GM12878 (cell line): ENCODE results near the gene BEST4. TPM values are rescaled to one million over a fixed set of nuclear protein-coding genes. Genes with fewer than 3 reads are reported as not detected.

Source experiments
- ATAC-seq: fragments of 200-7000 bp; cut with Tn5 transposase; 3 replicates; pipeline ENCODE4 v1.9.1; 2020; ENCODE audit warnings: mild to moderate bottlenecking, moderate library complexity
- BruUV-seq: library from RNA; stranded (reverse); fragments of 400-500 nt; replicated peaks from 2 replicates; lab custom pipeline; 2021; lab: Mats Ljungman, UMichigan
- CTCF ChIA-PET: fragments of 300-600 bp; sonication (Branson Sonifier 250); formaldehyde crosslinking; extraction: SDS; loops from one replicate; lab custom pipeline; 2021; ENCODE audit warnings: inconsistent platforms; lab: Yijun Ruan, JAX
- POLR2A ChIA-PET: fragments of 350-600 bp; formaldehyde crosslinking; extraction: SDS; loops from one replicate; lab custom pipeline; 2021; ENCODE audit warnings: inconsistent platforms; lab: Charles Lee
- RAD21 ChIA-PET: fragments of 300-600 bp; sonication (Branson Sonifier 250); formaldehyde crosslinking; loops from one replicate; lab custom pipeline; 2023; ENCODE audit warnings: antibody characterized with exemption; ENCODE audit not compliant: unreplicated experiment; lab: Charles Lee
- SMC1A ChIA-PET: fragments of 300-600 bp; sonication (Branson Sonifier 250); formaldehyde crosslinking; loops from one replicate; lab custom pipeline; 2023; ENCODE audit not compliant: unreplicated experiment, uncharacterized antibody; lab: Charles Lee
- DNase-seq: peaks from one replicate; pipeline ENCODE4 v3.0.0-alpha.2; 2011; ENCODE audit warnings: low read depth, low spot score
- FAIRE-seq: peaks from 3 replicates; lab custom pipeline; 2011; peaks lifted over from hg19 to GRCh38; lab: Jason Lieb, UNC
- H2AFZ ChIP-seq: 2 replicates; pipeline ENCODE4 v1.6.0; 2011; ENCODE audit warnings: low read depth, low read length, control low read depth; ENCODE audit not compliant: control insufficient read depth
- H3K27ac ChIP-seq: 2 replicates; pipeline ENCODE4 v1.5.1; 2011; ENCODE audit warnings: control low read depth; ENCODE audit not compliant: control insufficient read depth, insufficient read depth
- H3K27me3 ChIP-seq, 2 experiments: replicated peaks in 1 of 2; 2 replicates each; pipeline versions ENCODE4 v1.6.0 to v1.6.1; 2011; ENCODE audit warnings: low read length in 1 of 2; ENCODE audit not compliant: control insufficient read depth in 2 of 2, insufficient read depth in 2 of 2
- H3K36me3 ChIP-seq, 2 experiments: 2 replicates each; pipeline ENCODE4 v1.5.1; 2011; ENCODE audit warnings: low read length in 1 of 2; ENCODE audit not compliant: control insufficient read depth in 2 of 2, insufficient read depth in 2 of 2
- H3K4me1 ChIP-seq: 2 replicates; pipeline ENCODE4 v1.6.1; 2011; ENCODE audit warnings: mild to moderate bottlenecking, low read length, moderate library complexity, mixed read lengths; ENCODE audit not compliant: control insufficient read depth, insufficient read depth
- H3K4me2 ChIP-seq: 2 replicates; pipeline ENCODE4 v1.6.0; 2011; ENCODE audit warnings: control low read depth; ENCODE audit not compliant: control insufficient read depth, insufficient read depth
- H3K4me3 ChIP-seq: fragments of 200-600 bp; sonication (generic); 2 replicates; pipeline ENCODE4 v1.5.1; 2016
- H3K79me2 ChIP-seq: 2 replicates; pipeline ENCODE4 v1.6.0; 2011; ENCODE audit warnings: low read length; ENCODE audit not compliant: control insufficient read depth, insufficient read depth
- H3K9ac ChIP-seq: 2 replicates; pipeline ENCODE4 v1.8.0; 2011; ENCODE audit warnings: low read length, control low read depth, mixed read lengths; ENCODE audit not compliant: control insufficient read depth, insufficient read depth
- H3K9me3 ChIP-seq: replicated peaks from 3 replicates; pipeline ENCODE4 v1.5.1; 2011; ENCODE audit warnings: mild to moderate bottlenecking, low read length; ENCODE audit not compliant: control insufficient read depth, insufficient read depth
- H4K20me1 ChIP-seq: 2 replicates; pipeline ENCODE4 v1.6.0; 2011; ENCODE audit not compliant: control insufficient read depth, insufficient read depth
- CREB1 ChIP-seq: IDR thresholded peaks from 2 replicates; pipeline ENCODE4 v1.6.1; 2012; ENCODE audit warnings: low read depth, mild to moderate bottlenecking, inconsistent platforms
- EGR1 ChIP-seq, 2 experiments: IDR thresholded peaks; 1 replicate in 1 of 2; 2 replicates in 1 of 2; pipeline ENCODE4 v1.6.1; 2011 to 2012; ENCODE audit warnings: low read depth in 2 of 2, low read length in 2 of 2, borderline replicate concordance in 1 of 2, mild to moderate bottlenecking in 1 of 2, moderate library complexity in 1 of 2
- LARP7 ChIP-seq: fragments of 450-650 bp; IDR thresholded peaks from 2 replicates; pipeline ENCODE4 v1.6.1; 2017; ENCODE audit warnings: mild to moderate bottlenecking
- MTA2 ChIP-seq: fragments of 450-650 bp; IDR thresholded peaks from 2 replicates; pipeline ENCODE4 v1.6.1; 2016; ENCODE audit warnings: low read depth, mild to moderate bottlenecking, moderate library complexity
- NR2C2 ChIP-seq: IDR thresholded peaks from 2 replicates; pipeline ENCODE4 v1.6.1; 2011; ENCODE audit warnings: borderline replicate concordance, low read depth; ENCODE audit not compliant: control insufficient read depth, insufficient read length
- SIN3A ChIP-seq: IDR thresholded peaks from 2 replicates; pipeline ENCODE4 v1.6.1; 2012; ENCODE audit warnings: low read depth, low read length, improper control_type of control experiment
- WGBS: methylation state at CpG from one replicate; pipeline ENCODE4 v1.1.6; 2016; ENCODE audit warnings: low lambda C conversion rate; ENCODE audit not compliant: insufficient replicate concordance, insufficient coverage; ENCODE audit errors: missing lambda C conversion rate; 5-methylcytosine and 5-hydroxymethylcytosine counted together
- in situ Hi-C: fragments of 300-500 bp; cut with MboI; formaldehyde crosslinking; loops from 9 replicates; pipeline ENCODE4 v1.14.3; 2018; ENCODE audit warnings: mixed read lengths
- intact Hi-C: fragments of 100-400 bp; cut with micrococcal nuclease; formaldehyde crosslinking; loops from one replicate; pipeline ENCODE4 v1.14.2; 2022; ENCODE audit not compliant: unreplicated experiment
- polyA plus RNA-seq, 11 experiments: library from polyadenylated mRNA; depleted of rRNA in 4 of 11; unstranded in 6 of 11; stranded (reverse) in 5 of 11; fragments of >200 nt; fragmentation: Nextera tagmentation in 4 of 11; fragmentation: Illumina TruSeq in 1 of 11; extraction: Ambion mirVana in 4 of 11; extraction: Trizol in 1 of 11; gene quantifications; 1 replicate in 1 of 11; 2 replicates in 10 of 11; pipeline versions ENCODE4 v1.2.1 to v1.2.3, GENCODE V29; 2011 to 2016; ENCODE audit warnings: inconsistent platforms in 2 of 11, missing spikeins in 2 of 11, low read depth in 1 of 11
- total RNA-seq, 4 experiments: library from RNA; depleted of rRNA in 3 of 4; stranded (reverse); fragments of >200 nt in 3 of 4; fragmentation: Illumina TruSeq in 1 of 4; extraction: Trizol in 1 of 4; gene quantifications; 2 replicates each; pipeline versions ENCODE4 v1.2.1 to v1.2.3, GENCODE V29; 2013 to 2021
- TF ChIP-seq, protein P1 (sequence below): fragments of 450-650 bp; conservative IDR thresholded peaks from 2 replicates; pipeline ENCODE4 v1.6.1; 2017; ENCODE audit warnings: mild to moderate bottlenecking, moderate library complexity
- TF ChIP-seq, protein P2 (sequence below): fragments of 450-650 bp; formaldehyde crosslinking; IDR thresholded peaks from 2 replicates; pipeline ENCODE4 v1.5.0; 2022; ENCODE audit warnings: mild to moderate bottlenecking, missing genetic modification characterization

The BEST4 gene
- total and polyA plus RNA-seq, 10 of the 15 experiments (the other 5 are each of a cell fraction or from before 2014, with no cell fraction given): 0.06 to 1.3 (median 0.42) TPM

DNA sequence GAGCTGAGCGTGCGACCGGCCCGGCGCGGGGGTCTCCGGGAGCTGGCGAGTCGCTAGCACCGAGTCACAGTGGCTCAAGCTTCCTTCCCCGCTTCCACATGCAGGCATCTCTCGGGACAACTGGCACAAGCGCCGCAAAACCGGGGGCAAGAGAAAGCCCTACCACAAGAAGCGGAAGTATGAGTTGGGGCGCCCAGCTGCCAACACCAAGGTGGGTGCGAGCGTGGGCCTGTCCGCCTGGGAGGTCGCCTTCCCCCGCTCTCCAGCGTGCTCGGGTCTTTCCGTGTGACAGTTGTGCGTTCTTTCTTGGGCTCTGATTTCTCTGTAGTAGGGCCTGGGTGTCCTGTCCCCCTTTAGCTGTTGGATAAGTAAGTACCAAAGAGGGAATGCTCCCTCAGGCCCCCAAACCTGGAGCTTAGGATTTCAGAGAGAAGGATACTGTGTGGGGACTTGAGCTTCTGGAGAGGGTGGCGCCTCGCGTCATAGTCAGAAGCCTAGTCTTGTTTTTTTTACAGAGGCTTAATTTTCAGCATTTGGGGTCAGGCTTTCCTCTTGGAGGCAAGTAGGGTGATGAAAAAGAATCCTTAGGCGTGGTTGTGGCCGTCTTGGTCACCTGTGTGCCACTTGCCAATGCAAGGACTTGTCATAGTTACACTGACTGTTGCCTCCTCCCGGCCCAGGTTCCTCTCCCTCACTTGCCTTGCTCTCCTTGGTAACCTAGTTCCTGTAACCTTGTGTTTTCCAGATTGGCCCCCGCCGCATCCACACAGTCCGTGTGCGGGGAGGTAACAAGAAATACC is 11.8 kb downstream of the BEST4 start:
- POLR2A ChIA-PET: interaction anchor here (0.6 to 2.7 kb wide), 23 partner anchors 8 to 807 kb away, joined by 3 to 29 read pairs (median 5); partner anchors contain the start of genes BEST4, BTBD19, PLK3 and RNU5D-1
- Histone ChIP-seq H3K4me2 (peak overlapping the region; percentile 73), H3K9me3 (no peaks in the 10 kb centered on the region), H3K4me1 (peaks cover 13% of the 10 kb centered on the region), H3K4me3 (peak overlapping the region; percentile 73), H3K27me3 (no peaks in the 10 kb centered on the region), H4K20me1 (peaks cover 12% of the 10 kb centered on the region), H3K9ac (peak overlapping the region; percentile 99), H2AFZ (no peak overlapping the region), H3K27ac (peak overlapping the region; percentile 92), H3K36me3 (peaks cover 8 to 21% of the 10 kb centered on the region in 2 experiments), H3K79me2 (peaks cover 43% of the 10 kb centered on the region)
- intact Hi-C loops (loop anchor here (2.0 to 5.0 kb wide), 2 partner anchors 41 to 45 kb away; partner anchors contain the start of gene RNU5D-1), in situ Hi-C loops (no loop called here)
- RAD21 ChIA-PET: interaction anchor here (0.7 to 2.1 kb wide), 8 partner anchors 9 to 527 kb away, joined by 3 to 7 read pairs (median 4); partner anchors contain the start of genes PLK3 and UROD
- ATAC-seq: peak; percentile 46
- no peak for DNase-seq
- FAIRE-seq: no peak
- SMC1A ChIA-PET: interaction anchor here (0.7 to 2.3 kb wide), 12 partner anchors 9 to 69 kb away, joined by 3 to 12 read pairs (median 4); partner anchors contain the start of genes PLK3 and RNU5D-1
- CTCF ChIA-PET: interaction anchor here (0.9 to 4.0 kb wide), 10 partner anchors 8 to 238 kb away, joined by 3 to 39 read pairs (median 5); partner anchors contain the start of genes PLK3 and RNU5D-1
- WGBS: 1% methylated on average over 36 of the region's 36 CpGs
- TF ChIP-seq, protein P1, sequence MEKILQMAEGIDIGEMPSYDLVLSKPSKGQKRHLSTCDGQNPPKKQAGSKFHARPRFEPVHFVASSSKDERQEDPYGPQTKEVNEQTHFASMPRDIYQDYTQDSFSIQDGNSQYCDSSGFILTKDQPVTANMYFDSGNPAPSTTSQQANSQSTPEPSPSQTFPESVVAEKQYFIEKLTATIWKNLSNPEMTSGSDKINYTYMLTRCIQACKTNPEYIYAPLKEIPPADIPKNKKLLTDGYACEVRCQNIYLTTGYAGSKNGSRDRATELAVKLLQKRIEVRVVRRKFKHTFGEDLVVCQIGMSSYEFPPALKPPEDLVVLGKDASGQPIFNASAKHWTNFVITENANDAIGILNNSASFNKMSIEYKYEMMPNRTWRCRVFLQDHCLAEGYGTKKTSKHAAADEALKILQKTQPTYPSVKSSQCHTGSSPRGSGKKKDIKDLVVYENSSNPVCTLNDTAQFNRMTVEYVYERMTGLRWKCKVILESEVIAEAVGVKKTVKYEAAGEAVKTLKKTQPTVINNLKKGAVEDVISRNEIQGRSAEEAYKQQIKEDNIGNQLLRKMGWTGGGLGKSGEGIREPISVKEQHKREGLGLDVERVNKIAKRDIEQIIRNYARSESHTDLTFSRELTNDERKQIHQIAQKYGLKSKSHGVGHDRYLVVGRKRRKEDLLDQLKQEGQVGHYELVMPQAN: 0 out of 2 replicates have a peak, but pooled peaks have one; percentile 75
- TF ChIP-seq SIN3A (0 out of 2 replicates have a peak, but pooled peaks have one; percentile 22), MTA2 (no peak), NR2C2 (no peak), EGR1 (IDR thresholded peaks at IDR 0.05; ENCODE audit: borderline replicate concordance in 1 of 2, low read depth in 2 of 2, low read length in 2 of 2) (0 out of 3 replicates have a peak, but pooled peaks of 1 of the 2 experiments have one; percentile 13), CREB1 (0 out of 2 replicates have a peak, but pooled peaks have one; percentile 22), LARP7 (0 out of 2 replicates have a peak, but pooled peaks have one; percentile 63)
- TF ChIP-seq, protein P2, sequence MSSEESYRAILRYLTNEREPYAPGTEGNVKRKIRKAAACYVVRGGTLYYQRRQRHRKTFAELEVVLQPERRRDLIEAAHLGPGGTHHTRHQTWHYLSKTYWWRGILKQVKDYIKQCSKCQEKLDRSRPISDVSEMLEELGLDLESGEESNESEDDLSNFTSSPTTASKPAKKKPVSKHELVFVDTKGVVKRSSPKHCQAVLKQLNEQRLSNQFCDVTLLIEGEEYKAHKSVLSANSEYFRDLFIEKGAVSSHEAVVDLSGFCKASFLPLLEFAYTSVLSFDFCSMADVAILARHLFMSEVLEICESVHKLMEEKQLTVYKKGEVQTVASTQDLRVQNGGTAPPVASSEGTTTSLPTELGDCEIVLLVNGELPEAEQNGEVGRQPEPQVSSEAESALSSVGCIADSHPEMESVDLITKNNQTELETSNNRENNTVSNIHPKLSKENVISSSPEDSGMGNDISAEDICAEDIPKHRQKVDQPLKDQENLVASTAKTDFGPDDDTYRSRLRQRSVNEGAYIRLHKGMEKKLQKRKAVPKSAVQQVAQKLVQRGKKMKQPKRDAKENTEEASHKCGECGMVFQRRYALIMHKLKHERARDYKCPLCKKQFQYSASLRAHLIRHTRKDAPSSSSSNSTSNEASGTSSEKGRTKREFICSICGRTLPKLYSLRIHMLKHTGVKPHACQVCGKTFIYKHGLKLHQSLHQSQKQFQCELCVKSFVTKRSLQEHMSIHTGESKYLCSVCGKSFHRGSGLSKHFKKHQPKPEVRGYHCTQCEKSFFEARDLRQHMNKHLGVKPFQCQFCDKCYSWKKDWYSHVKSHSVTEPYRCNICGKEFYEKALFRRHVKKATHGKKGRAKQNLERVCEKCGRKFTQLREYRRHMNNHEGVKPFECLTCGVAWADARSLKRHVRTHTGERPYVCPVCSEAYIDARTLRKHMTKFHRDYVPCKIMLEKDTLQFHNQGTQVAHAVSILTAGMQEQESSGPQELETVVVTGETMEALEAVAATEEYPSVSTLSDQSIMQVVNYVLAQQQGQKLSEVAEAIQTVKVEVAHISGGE (CRISPR knock-in tag): no peak
- BruUV-seq: TSS peak; percentile 69
